NCI-H1436 (cell line): ENCODE measurements around the gene PDE9A.
"Not testable (repeated sequence)": the region's sequence is repeated elsewhere in the genome, so short reads cannot be mapped to it uniquely, and the experiment has no call there.

Source experiments
- DNase-seq: peaks from one replicate; lab custom pipeline; 2025; lab: John Stamatoyannopoulos, UW

Gene PDE9A

GRCh38 chr21:42653231-42654061, at the start of gene PDE9A:
Gene PDE9A (plus strand): TSS chr21:42653621. CDS start chr21:42653815, 194 bp downstream.
- peak; percentile 40 for DNase-seq

- no peak for DNase-seq
These were observed 46.3 kb upstream of the PDE9A start for GRCh38 chr21:42607102-42607501.

- no peak for DNase-seq
These were observed 45.8 kb upstream of the PDE9A start for GRCh38 chr21:42607525-42608102.

DNA sequence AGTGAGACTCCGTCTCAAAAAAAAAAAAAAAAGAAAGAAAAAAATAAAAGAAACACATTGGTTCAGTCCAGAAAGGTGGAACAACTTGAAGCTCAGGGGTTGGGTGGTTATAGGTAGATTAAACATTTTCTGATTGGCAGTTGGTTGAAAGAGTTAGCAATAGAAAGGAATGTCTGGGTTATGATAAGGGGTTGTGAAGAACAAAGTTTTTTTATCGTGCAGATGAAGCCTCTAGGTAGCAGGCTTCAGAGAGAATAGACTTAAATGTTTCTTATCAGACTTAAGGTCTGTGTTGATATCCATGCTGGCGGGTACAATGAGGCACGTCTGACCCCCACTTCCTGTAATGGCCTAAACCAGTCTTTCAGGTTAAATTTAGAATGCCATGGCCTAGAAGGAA, 45.0 kb upstream of the PDE9A start:
- no peak for DNase-seq

DNA sequence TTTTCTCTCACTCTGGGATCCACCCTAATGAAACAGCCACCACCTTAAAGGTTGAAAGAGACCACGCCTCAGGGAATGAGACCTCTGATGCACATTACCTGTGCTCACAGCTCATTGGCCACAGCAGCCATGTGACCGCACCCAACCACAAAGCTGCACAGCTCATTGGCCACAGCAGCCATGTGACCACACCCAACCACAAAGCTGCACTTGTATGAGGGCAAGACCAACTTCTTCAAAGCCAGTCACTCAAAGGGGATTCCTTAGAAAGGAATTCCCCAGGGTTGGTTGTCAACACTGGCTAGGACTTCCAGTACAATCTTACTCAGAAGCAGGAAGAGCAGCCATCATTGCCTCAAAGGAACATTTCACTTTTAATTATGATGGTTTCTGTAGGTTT, 43.6 kb upstream of the PDE9A start:
- DNase-seq, result no peak

DNA sequence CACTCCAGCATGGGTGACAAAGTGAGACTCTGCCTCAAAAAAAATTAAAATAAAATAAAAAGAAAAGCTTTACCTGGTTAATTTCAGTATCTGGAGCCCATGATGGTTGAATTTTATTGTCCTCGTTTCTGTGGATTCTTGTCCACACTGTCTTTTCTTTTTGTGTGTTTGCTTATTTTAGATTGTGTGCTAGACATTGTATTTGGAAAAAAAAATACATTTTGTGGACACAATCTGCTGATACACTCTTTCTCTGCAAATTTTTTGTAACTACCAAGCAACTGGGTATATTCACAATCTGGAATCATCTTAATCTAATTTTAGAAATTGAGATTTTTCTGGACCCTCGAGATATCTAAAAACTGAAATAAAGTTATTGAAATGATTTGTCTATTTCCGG, 41.6 kb upstream of the PDE9A start:
- no peak for DNase-seq

DNA sequence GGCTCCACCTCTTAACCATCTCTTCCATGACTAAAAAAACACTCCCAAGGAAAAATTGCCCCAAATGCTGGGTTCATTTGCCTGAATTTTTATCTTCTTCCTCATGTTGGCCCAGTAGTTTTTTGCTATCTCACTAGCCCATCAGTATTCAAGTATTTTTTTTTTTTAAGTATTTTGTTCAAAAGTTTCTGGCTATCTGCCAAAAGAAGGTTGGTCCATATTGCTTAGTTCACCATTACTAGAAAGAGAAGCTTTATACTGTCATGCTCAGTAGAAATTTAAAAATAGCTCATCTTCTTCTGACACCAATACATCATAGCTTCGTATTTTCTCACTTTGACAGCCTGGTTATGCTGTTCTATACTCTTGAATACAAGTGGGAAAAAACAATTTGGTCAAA, 41.0 kb upstream of the PDE9A start:
- DNase-seq, result no peak

- DNase-seq, result no peak
These were observed 39.7 kb upstream of the PDE9A start for GRCh38 chr21:42613756-42614155.

DNA sequence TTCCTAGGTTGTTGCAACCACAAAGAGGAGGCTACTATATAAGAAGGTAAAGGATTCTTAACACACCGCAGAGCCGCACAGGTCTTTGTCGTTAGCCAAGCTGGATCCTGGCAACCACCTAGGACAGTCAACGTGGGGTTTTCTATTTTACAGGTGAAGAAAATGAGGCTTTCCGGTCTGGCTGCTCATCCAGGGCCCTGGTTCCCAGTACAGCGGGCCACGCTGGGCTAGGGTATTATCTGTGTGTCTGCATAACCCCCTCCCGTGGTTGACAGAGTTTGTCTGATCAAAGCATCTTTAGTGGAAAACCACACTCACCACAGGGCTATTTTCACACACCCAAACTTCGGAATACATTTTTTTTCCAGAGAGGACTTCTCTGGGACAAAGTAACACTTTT, 39.0 kb upstream of the PDE9A start:
- no peak for DNase-seq

GRCh38 chr21:42614811-42615351, 38.5 kb upstream of the PDE9A start:
- DNase-seq, result peak; percentile 38

GRCh38 chr21:42615377-42615776, 38.0 kb upstream of the PDE9A start:
- DNase-seq, result not testable (repeated sequence)

DNA sequence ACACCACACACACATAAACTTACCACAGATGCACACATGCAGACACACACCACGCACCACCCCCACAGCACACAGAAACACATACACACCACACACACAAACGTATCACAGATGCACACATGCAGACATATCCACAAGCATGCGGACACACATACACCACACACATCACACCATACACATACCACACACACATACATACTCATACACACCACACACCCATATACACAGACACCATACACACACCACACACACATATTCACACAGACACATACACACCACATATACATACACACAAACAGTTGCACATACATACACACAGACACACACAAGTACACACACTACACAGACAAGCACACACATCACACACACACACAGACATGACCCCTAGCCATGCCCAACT, 37.5 kb upstream of the PDE9A start:
- DNase-seq, result no peak

DNA sequence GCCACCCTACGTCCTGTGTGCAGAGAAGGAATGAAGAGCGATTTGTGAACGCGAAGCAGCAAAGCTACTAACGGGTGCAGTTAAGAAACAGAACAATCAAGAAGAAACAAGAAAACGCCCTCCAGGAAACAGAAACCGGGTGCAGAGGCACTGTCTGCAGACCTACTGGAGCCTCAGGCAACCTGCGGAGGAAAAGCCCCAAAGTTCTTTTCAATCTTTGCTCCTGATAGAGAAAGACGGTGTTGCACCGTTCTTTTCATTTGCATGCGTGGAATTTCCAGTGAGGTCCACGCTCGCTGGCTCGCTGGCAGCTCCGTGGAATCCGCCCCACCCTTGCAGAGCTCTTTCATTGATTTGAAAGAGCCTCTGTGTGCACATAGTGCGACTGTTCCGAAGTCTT, 37.0 kb upstream of the PDE9A start:
- no peak for DNase-seq

- DNase-seq, result no peak
These were observed 36.5 kb upstream of the PDE9A start for GRCh38 chr21:42616941-42617340.

GRCh38 chr21:42617486-42617885, 35.9 kb upstream of the PDE9A start:
- no peak for DNase-seq

- DNase-seq, result no peak
These were observed 34.7 kb upstream of the PDE9A start for GRCh38 chr21:42618707-42619102.

- DNase-seq, result no peak
These were observed 34.3 kb upstream of the PDE9A start for GRCh38 chr21:42619166-42619565.

- no peak for DNase-seq
These were observed 33.6 kb upstream of the PDE9A start for GRCh38 chr21:42619841-42620240.

GRCh38 chr21:42621166-42621818, 32.1 kb upstream of the PDE9A start:
- no peak for DNase-seq

DNA sequence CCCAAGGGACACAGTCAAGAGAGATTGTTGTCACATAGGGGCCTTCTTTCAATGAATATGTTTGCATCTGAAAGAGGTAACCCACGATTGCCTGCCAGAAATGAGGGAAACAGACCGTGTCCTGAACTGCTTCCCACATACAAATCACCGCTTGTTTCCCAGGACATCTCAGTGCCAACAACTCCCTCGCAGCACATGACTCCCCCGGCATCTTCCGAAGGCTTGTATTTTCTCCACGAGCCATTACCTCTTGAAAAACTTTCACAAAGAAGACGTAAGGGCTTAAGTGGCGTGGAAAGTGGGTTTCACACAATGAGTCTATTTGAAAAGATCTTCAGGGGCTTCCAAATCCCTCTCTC, 31.6 kb upstream of the PDE9A start:
- DNase-seq, result no peak

GRCh38 chr21:42622284-42622683, 31.1 kb upstream of the PDE9A start:
- no peak for DNase-seq

- DNase-seq, result no peak
These were observed 29.7 kb upstream of the PDE9A start for GRCh38 chr21:42623694-42624093.
